Vagina (tissue), 2 donors: ENCODE data around the gene UCK1.

Experiments
- POLR2A ChIP-seq, 2 donors: fragments of 450-650 bp; IDR thresholded peaks; one replicate each; pipeline ENCODE4 v1.6.1; 2017; ENCODE audit warnings: antibody characterized with exemption in 2 of 2, mild to moderate bottlenecking in 2 of 2, moderate library complexity in 2 of 2
- TF ChIP-seq, protein P1 (sequence below), 3 experiments: fragments of 450-650 bp in 2 of 3; fragments of 200-600 bp in 1 of 3; sonication (generic) in 1 of 3; IDR thresholded peaks; one replicate each; pipeline ENCODE4 v1.5.1; 2017 to 2019; ENCODE audit warnings: antibody characterized with exemption in 3 of 3, mild to moderate bottlenecking in 2 of 3, moderate library complexity in 2 of 3

DNA sequence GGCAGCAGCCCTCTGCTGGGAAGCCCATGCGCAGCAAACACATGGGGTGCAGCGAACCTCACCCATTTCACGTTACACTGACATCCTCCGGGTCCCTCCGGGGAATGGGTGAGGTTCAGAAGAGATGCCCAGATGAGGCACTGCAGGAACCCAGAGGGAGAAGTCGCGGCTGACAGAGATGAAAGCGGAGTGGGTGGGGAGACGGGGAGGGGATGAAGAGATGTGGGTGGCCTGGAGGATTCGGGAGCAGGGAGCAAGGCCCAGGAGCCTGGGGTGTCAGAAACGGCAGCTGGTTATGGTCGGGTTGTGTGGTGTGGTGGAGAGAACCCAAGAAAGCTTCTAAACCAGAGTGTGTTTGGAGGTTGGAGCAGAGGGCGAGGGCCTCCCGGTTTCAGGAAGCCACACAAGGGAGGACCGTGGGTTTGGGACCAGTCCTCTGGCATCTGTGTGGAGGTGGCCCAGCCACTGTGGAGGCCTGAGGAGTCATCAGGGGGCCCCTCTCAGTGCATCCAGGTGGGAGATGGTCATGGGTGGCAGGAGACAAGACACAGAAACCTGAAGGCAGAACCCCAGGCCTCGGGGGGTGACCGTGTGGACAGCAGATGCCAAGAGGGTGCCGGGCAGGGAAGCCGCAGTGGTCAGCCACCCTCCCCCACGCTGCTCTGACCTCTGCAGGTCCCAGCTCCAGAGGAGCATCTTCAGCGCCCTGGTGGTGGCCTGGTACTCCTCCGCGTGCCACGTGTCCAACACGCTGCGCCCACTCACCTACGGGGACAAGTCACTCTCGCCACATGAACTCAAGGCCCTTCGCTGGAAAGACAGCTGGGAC, 8.6 kb downstream of the UCK1 start:
- TF ChIP-seq POLR2A (IDR thresholded peaks at IDR 0.05) = no peak
- TF ChIP-seq, protein P1, sequence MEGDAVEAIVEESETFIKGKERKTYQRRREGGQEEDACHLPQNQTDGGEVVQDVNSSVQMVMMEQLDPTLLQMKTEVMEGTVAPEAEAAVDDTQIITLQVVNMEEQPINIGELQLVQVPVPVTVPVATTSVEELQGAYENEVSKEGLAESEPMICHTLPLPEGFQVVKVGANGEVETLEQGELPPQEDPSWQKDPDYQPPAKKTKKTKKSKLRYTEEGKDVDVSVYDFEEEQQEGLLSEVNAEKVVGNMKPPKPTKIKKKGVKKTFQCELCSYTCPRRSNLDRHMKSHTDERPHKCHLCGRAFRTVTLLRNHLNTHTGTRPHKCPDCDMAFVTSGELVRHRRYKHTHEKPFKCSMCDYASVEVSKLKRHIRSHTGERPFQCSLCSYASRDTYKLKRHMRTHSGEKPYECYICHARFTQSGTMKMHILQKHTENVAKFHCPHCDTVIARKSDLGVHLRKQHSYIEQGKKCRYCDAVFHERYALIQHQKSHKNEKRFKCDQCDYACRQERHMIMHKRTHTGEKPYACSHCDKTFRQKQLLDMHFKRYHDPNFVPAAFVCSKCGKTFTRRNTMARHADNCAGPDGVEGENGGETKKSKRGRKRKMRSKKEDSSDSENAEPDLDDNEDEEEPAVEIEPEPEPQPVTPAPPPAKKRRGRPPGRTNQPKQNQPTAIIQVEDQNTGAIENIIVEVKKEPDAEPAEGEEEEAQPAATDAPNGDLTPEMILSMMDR (IDR thresholded peaks at IDR 0.05) = no peak
